Measurements from ENCODE around the gene ZCCHC17.

ZCCHC17 gene

GRCh38 chr1:31308036-31308435 lies 11.2 kb downstream of the ZCCHC17 start:
- no peak for DNase-seq

GRCh38 chr1:31310198-31310597 lies 13.4 kb downstream of the ZCCHC17 start:
- no peak for DNase-seq

- no peak for DNase-seq
These were observed 19.1 kb downstream of the ZCCHC17 start for GRCh38 chr1:31315902-31316301.

- no peak for DNase-seq
These were observed 21.3 kb downstream of the ZCCHC17 start for GRCh38 chr1:31318146-31318545.

GRCh38 chr1:31324093-31324492 lies 27.3 kb downstream of the ZCCHC17 start:
- no peak for DNase-seq

GRCh38 chr1:31324992-31325391 lies 28.2 kb downstream of the ZCCHC17 start:
- DNase-seq = no peak

- no peak for DNase-seq
These were observed 29.6 kb downstream of the ZCCHC17 start for GRCh38 chr1:31326461-31326860.

- DNase-seq = no peak
These were observed 30.5 kb downstream of the ZCCHC17 start for GRCh38 chr1:31327381-31327780.

- DNase-seq = no peak
These were observed 38.2 kb downstream of the ZCCHC17 start for GRCh38 chr1:31335007-31335406.

- DNase-seq = no peak
These were observed 40.0 kb downstream of the ZCCHC17 start for GRCh38 chr1:31336687-31337467.

GRCh38 chr1:31344503-31344902 lies 47.7 kb downstream of the ZCCHC17 start:
- no peak for DNase-seq

GRCh38 chr1:31345635-31346034 lies 48.8 kb downstream of the ZCCHC17 start:
- no peak for DNase-seq

- no peak for DNase-seq
These were observed 50.0 kb downstream of the ZCCHC17 start for GRCh38 chr1:31346785-31347184.

- DNase-seq = no peak
These were observed 51.6 kb downstream of the ZCCHC17 start for GRCh38 chr1:31348449-31348848.

GRCh38 chr1:31354283-31354682 lies 57.5 kb downstream of the ZCCHC17 start:
- no peak for DNase-seq

GRCh38 chr1:31356427-31356826 lies 59.6 kb downstream of the ZCCHC17 start:
- DNase-seq = no peak

GRCh38 chr1:31361607-31362006 lies 64.8 kb downstream of the ZCCHC17 start:
- no peak for DNase-seq

GRCh38 chr1:31362032-31362431 lies 65.2 kb downstream of the ZCCHC17 start:
- DNase-seq = no peak

- no peak for DNase-seq
These were observed 67.9 kb downstream of the ZCCHC17 start for GRCh38 chr1:31364561-31365250.

GRCh38 chr1:31366796-31367195 lies 70.0 kb downstream of the ZCCHC17 start:
- DNase-seq = no peak

- no peak for DNase-seq
These were observed 71.8 kb downstream of the ZCCHC17 start for GRCh38 chr1:31368611-31369107.

- no peak for DNase-seq
These were observed 73.2 kb downstream of the ZCCHC17 start for GRCh38 chr1:31370021-31370420.

- no peak for DNase-seq
These were observed 73.7 kb downstream of the ZCCHC17 start for GRCh38 chr1:31370565-31370964.
